ENCODE measurements around the gene FMO4.

The FMO4 gene, protein sequence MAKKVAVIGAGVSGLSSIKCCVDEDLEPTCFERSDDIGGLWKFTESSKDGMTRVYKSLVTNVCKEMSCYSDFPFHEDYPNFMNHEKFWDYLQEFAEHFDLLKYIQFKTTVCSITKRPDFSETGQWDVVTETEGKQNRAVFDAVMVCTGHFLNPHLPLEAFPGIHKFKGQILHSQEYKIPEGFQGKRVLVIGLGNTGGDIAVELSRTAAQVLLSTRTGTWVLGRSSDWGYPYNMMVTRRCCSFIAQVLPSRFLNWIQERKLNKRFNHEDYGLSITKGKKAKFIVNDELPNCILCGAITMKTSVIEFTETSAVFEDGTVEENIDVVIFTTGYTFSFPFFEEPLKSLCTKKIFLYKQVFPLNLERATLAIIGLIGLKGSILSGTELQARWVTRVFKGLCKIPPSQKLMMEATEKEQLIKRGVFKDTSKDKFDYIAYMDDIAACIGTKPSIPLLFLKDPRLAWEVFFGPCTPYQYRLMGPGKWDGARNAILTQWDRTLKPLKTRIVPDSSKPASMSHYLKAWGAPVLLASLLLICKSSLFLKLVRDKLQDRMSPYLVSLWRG

DNA sequence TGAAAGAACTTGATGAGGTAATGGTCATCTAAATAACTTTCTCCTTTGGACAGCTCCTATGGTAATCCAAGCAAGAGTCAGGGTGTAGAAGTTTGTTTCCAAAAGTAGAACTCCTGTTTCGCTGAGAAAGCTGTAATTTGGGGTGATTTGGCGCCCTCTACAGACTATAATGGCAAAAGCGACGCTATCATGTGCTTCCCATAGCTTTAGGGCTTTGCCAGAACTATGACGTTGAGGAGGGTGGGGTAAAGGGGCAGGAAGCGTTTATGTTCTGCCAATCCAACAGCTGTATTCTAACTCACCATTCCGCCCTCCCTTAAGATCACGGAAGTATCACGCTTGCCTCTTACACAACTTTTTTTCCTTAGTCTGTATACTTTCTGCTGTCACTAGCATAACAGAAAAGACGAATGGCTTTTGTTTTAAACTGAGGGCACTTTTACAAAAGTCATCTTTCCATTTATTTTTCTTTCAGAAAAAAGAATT is at the start of gene FMO4:
Gene FMO4, plus strand, starts transcription at position 349 of the 486 bp plus-strand sequence. CDS start 5,643 bp downstream, outside the sequence.
- Histone ChIP-seq H2AFZ (peak within 1 kb of the TSS; percentile 82), H3K27me3 (ENCODE audit: control insufficient read depth, insufficient read depth, low read length) (no peaks in the 10 kb centered on the region), H3K9me3 (ENCODE audit: control insufficient read depth, low read length) (no peaks in the 10 kb centered on the region), H3K9ac (no peak within 1 kb of the TSS), H3K27ac (peak within 1 kb of the TSS; percentile 37), H3K4me2 (ENCODE audit: low read length) (peak within 1 kb of the TSS; percentile 83), H3K36me3 (ENCODE audit: control insufficient read depth, insufficient read depth, low read length) (no peaks in the 10 kb centered on the region), H3K4me3 (ENCODE audit: low read depth, low read length) (peak within 1 kb of the TSS; percentile 70), H3K79me2 (no peaks in the 10 kb centered on the region), H3K4me1 (no peaks in the 10 kb centered on the region)
- TF ChIP-seq, protein P1, sequence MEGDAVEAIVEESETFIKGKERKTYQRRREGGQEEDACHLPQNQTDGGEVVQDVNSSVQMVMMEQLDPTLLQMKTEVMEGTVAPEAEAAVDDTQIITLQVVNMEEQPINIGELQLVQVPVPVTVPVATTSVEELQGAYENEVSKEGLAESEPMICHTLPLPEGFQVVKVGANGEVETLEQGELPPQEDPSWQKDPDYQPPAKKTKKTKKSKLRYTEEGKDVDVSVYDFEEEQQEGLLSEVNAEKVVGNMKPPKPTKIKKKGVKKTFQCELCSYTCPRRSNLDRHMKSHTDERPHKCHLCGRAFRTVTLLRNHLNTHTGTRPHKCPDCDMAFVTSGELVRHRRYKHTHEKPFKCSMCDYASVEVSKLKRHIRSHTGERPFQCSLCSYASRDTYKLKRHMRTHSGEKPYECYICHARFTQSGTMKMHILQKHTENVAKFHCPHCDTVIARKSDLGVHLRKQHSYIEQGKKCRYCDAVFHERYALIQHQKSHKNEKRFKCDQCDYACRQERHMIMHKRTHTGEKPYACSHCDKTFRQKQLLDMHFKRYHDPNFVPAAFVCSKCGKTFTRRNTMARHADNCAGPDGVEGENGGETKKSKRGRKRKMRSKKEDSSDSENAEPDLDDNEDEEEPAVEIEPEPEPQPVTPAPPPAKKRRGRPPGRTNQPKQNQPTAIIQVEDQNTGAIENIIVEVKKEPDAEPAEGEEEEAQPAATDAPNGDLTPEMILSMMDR (IDR thresholded peaks at IDR 0.05): peak; percentile 66

DNA sequence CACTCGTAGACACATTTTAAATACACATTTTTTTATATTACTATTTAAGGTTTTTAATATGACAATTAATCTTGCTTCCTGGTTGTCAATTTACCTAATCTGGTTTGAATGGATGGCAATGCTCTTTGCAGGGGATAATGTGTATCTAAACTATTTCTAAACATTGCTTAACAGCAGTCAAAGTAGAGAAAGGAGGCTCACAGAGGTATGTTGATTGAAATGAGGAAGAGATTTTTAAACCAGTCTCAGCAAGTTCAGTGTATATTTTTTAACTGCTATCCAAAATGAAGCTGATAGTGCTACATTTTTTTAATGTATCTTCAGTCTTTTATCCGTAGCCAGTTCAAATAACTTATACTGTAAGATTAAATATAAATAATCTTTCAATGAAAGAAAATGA is 48.3 kb upstream of the FMO4 start:
- H3K9me3 ChIP-seq (ENCODE audit: control insufficient read depth, low read length): no peaks in the 10 kb centered on the region
- no peak overlapping the region for H3K27ac ChIP-seq
- TF ChIP-seq, protein P1 (IDR thresholded peaks at IDR 0.05): no peak
- no peaks in the 10 kb centered on the region for H3K27me3 ChIP-seq (ENCODE audit: control insufficient read depth, insufficient read depth, low read length)
- no peak overlapping the region for H2AFZ ChIP-seq
- H3K4me1 ChIP-seq: no peaks in the 10 kb centered on the region
- H3K4me2 ChIP-seq (ENCODE audit: low read length): no peak overlapping the region
- H3K9ac ChIP-seq: no peak overlapping the region
- no peaks in the 10 kb centered on the region for H3K79me2 ChIP-seq
- H3K4me3 ChIP-seq (ENCODE audit: low read depth, low read length): no peak overlapping the region
- no peaks in the 10 kb centered on the region for H3K36me3 ChIP-seq (ENCODE audit: control insufficient read depth, insufficient read depth, low read length)

DNA sequence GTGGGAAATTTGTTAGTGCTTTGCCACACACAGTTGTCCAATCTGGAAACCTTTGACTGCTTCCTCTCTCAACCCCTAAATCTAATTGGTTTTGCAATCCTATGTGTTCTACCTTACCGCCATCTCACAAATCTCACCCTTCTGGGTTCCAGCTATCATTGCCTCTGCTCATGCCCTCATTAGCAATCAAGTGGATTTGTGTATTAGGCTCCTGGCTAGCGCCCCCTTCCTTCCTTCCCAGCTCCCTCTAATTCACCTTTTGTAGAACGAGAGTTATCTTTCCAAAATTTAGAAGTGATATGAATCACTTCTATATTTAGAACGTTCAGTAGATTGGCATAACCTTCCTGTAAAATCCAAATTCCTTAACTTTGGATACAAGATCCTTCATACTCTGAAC is 47.1 kb upstream of the FMO4 start:
- H3K4me2 ChIP-seq (ENCODE audit: low read length): no peak overlapping the region
- no peak overlapping the region for H3K9ac ChIP-seq
- no peak overlapping the region for H3K4me3 ChIP-seq (ENCODE audit: low read depth, low read length)
- H3K9me3 ChIP-seq (ENCODE audit: control insufficient read depth, low read length): no peaks in the 10 kb centered on the region
- no peaks in the 10 kb centered on the region for H3K79me2 ChIP-seq
- TF ChIP-seq, protein P1 (IDR thresholded peaks at IDR 0.05): no peak
- H2AFZ ChIP-seq: no peak overlapping the region
- H3K27ac ChIP-seq: no peak overlapping the region
- no peaks in the 10 kb centered on the region for H3K4me1 ChIP-seq
- no peaks in the 10 kb centered on the region for H3K36me3 ChIP-seq (ENCODE audit: control insufficient read depth, insufficient read depth, low read length)
- H3K27me3 ChIP-seq (ENCODE audit: control insufficient read depth, insufficient read depth, low read length): no peaks in the 10 kb centered on the region

DNA sequence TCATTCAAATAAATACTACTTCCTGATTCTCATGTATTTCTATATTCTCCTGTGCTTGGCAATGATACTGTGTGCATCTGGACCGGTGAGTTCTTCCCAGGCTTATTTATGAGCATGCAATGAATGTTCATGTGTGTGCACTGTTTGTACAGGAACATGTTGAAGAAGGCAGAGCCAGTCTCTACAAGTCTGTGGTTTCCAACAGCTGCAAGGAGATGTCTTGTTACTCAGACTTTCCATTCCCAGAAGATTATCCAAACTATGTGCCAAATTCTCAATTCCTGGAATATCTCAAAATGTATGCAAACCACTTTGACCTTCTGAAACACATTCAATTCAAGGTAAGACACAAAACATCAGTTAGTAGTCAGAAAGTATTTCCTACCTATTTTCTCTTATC is 46.6 kb upstream of the FMO4 start:
- Histone ChIP-seq H3K4me3 (ENCODE audit: low read depth, low read length) (no peak overlapping the region), H2AFZ (no peak overlapping the region), H3K27me3 (ENCODE audit: control insufficient read depth, insufficient read depth, low read length) (no peaks in the 10 kb centered on the region), H3K9ac (no peak overlapping the region), H3K36me3 (ENCODE audit: control insufficient read depth, insufficient read depth, low read length) (no peaks in the 10 kb centered on the region), H3K4me1 (no peaks in the 10 kb centered on the region), H3K79me2 (no peaks in the 10 kb centered on the region), H3K27ac (no peak overlapping the region), H3K9me3 (ENCODE audit: control insufficient read depth, low read length) (no peaks in the 10 kb centered on the region), H3K4me2 (ENCODE audit: low read length) (no peak overlapping the region)
- TF ChIP-seq, protein P1 (IDR thresholded peaks at IDR 0.05): no peak

All from parathyroid adenoma (tissue), 2 donors.